ENCODE data around the gene CD63. TPM values are rescaled to one million over a fixed set of nuclear protein-coding genes. Genes with fewer than 3 reads are reported as not detected.

The CD63 gene
- total RNA-seq (1,000 to 10,000 TPM in 1 of 5 donors, 100 to 1,000 TPM in 3, 10 to 100 TPM in 1; 71.2 to 1,329 (median 399) TPM), polyA plus RNA-seq (100 to 1,000 TPM; 455 to 899 (median 803) TPM)
- long read RNA-seq, donor 1, transcript CD63-201 (8 exons, 1,070 nt) = major isoform, 140 of 246 reads
- long read RNA-seq, donor 1, transcript CD63-205 (3 exons, 499 nt) = minor isoform, 16 of 246 reads
- long read RNA-seq, donor 1, transcript CD63-206 (5 exons, 648 nt) = minor isoform, 15 of 246 reads
- long read RNA-seq, donor 1, transcript CD63-214 (7 exons, 949 nt) = minor isoform, 16 of 246 reads
- long read RNA-seq, donor 1, partial matches to known transcripts = 47 of 246 reads
- long read RNA-seq, donor 1, other reads (novel, unspliced or antisense) = 0 of 246 reads
- long read RNA-seq, donor 2, transcript CD63-206 (5 exons, 648 nt) = minor isoform, 13 of 358 reads
- long read RNA-seq, donor 2, transcript CD63-201 (8 exons, 1,070 nt) = major isoform, 237 of 358 reads
- long read RNA-seq, donor 2, transcript CD63-205 (3 exons, 499 nt) = minor isoform, 8 of 358 reads
- long read RNA-seq, donor 2, transcript CD63-214 (7 exons, 949 nt) = minor isoform, 26 of 358 reads
- long read RNA-seq, donor 2, partial matches to known transcripts = 62 of 358 reads
- long read RNA-seq, donor 2, other reads (novel, unspliced or antisense) = 0 of 358 reads
- long read RNA-seq, donor 3, transcript CD63-205 (3 exons, 499 nt) = minor isoform, 16 of 249 reads
- long read RNA-seq, donor 3, transcript CD63-214 (7 exons, 949 nt) = minor isoform, 28 of 249 reads
- long read RNA-seq, donor 3, transcript CD63-201 (8 exons, 1,070 nt) = major isoform, 139 of 249 reads
- long read RNA-seq, donor 3, transcript CD63-206 (5 exons, 648 nt) = minor isoform, 16 of 249 reads
- long read RNA-seq, donor 3, partial matches to known transcripts = 33 of 249 reads
- long read RNA-seq, donor 3, other reads (novel, unspliced or antisense) = 0 of 249 reads
- long read RNA-seq, donor 4, transcript CD63-201 (8 exons, 1,070 nt) = major isoform, 21 of 31 reads
- long read RNA-seq, donor 4, partial matches to known transcripts = 0 of 31 reads
- long read RNA-seq, donor 4, other reads (novel, unspliced or antisense) = 0 of 31 reads
- long read RNA-seq, donor 5, transcript CD63-216 (2 exons, 230 nt) = minor isoform, 19 of 313 reads
- long read RNA-seq, donor 5, transcript CD63-201 (8 exons, 1,070 nt) = major isoform, 209 of 313 reads
- long read RNA-seq, donor 5, transcript CD63-205 (3 exons, 499 nt) = minor isoform, 16 of 313 reads
- long read RNA-seq, donor 5, transcript CD63-214 (7 exons, 949 nt) = minor isoform, 26 of 313 reads
- long read RNA-seq, donor 5, partial matches to known transcripts = 25 of 313 reads
- long read RNA-seq, donor 5, other reads (novel, unspliced or antisense) = 0 of 313 reads
- long read RNA-seq, donor 6, transcript CD63-214 (7 exons, 949 nt) = minor isoform, 72 of 1,044 reads
- long read RNA-seq, donor 6, transcript CD63-201 (8 exons, 1,070 nt) = major isoform, 658 of 1,044 reads
- long read RNA-seq, donor 6, transcript CD63-206 (5 exons, 648 nt) = minor isoform, 40 of 1,044 reads
- long read RNA-seq, donor 6, transcript CD63-205 (3 exons, 499 nt) = minor isoform, 42 of 1,044 reads
- long read RNA-seq, donor 6, partial matches to known transcripts = 192 of 1,044 reads
- long read RNA-seq, donor 6, other reads (novel, unspliced or antisense) = 6 of 1,044 reads
- long read RNA-seq, donor 7, transcript CD63-216 (2 exons, 230 nt) = minor isoform, 28 of 429 reads
- long read RNA-seq, donor 7, transcript CD63-205 (3 exons, 499 nt) = minor isoform, 21 of 429 reads
- long read RNA-seq, donor 7, transcript CD63-214 (7 exons, 949 nt) = minor isoform, 23 of 429 reads
- long read RNA-seq, donor 7, transcript CD63-201 (8 exons, 1,070 nt) = major isoform, 293 of 429 reads
- long read RNA-seq, donor 7, partial matches to known transcripts = 43 of 429 reads
- long read RNA-seq, donor 7, other reads (novel, unspliced or antisense) = 0 of 429 reads
- long read RNA-seq, donor 8, transcript CD63-205 (3 exons, 499 nt) = minor isoform, 28 of 430 reads
- long read RNA-seq, donor 8, transcript CD63-206 (5 exons, 648 nt) = minor isoform, 26 of 430 reads
- long read RNA-seq, donor 8, transcript CD63-216 (2 exons, 230 nt) = minor isoform, 29 of 430 reads
- long read RNA-seq, donor 8, transcript CD63-201 (8 exons, 1,070 nt) = major isoform, 259 of 430 reads
- long read RNA-seq, donor 8, partial matches to known transcripts = 55 of 430 reads
- long read RNA-seq, donor 8, other reads (novel, unspliced or antisense) = 5 of 430 reads
- long read RNA-seq, donor 9, transcript CD63-205 (3 exons, 499 nt) = minor isoform, 44 of 449 reads
- long read RNA-seq, donor 9, transcript CD63-201 (8 exons, 1,070 nt) = major isoform, 239 of 449 reads
- long read RNA-seq, donor 9, transcript CD63-216 (2 exons, 230 nt) = minor isoform, 57 of 449 reads
- long read RNA-seq, donor 9, transcript CD63-206 (5 exons, 648 nt) = minor isoform, 27 of 449 reads
- long read RNA-seq, donor 9, partial matches to known transcripts = 51 of 449 reads
- long read RNA-seq, donor 9, other reads (novel, unspliced or antisense) = 0 of 449 reads
- long read RNA-seq, donor 10, transcript CD63-201 (8 exons, 1,070 nt) = major isoform, 97 of 147 reads
- long read RNA-seq, donor 10, transcript CD63-214 (7 exons, 949 nt) = minor isoform, 14 of 147 reads
- long read RNA-seq, donor 10, transcript CD63-216 (2 exons, 230 nt) = minor isoform, 9 of 147 reads
- long read RNA-seq, donor 10, partial matches to known transcripts = 21 of 147 reads
- long read RNA-seq, donor 10, other reads (novel, unspliced or antisense) = 0 of 147 reads

DNA sequence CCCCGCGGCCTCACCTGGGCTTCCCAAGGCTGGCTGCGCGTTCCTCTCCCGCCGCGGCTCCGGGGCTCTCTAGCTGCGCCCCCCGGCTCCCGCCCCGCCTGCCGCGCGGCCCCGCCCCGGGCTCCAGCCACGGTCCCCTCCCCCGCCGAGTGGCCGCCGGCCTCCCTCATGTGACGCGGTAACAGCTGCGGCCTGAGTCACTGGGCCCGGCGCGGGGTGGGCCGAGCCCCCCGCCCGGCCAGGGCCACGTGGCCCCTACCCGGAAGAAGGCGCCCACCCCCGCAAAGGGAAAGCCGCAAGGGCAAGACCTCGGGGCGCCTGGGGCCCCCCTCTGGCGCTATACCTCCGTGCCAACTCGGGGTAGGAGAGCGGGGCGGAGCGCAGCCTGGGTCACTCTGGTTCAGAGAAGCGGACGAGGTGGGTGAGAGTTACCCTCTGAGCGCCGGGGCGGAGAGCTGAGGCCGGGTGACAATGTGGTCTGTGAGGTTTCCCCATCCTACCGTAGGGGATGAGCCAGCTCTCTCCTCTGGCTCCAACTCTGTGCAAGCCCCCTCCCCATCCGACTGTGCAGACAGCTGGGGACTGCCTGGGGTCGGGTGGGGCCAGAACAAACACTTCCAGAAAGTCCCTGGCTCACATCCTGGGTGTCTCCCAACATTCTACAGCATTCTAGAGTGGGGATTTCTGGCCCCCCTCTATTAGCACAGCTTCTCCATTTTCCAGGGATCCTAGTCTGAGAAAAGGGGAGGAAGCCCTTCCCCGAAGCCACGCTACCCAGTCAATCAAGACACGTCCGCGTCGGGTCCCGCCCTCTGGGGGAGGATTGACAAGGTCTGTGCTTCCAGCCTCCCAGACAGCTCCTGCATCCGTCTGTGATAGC, at the start of gene CD63:
TSS of gene CD63 (minus strand) at position 71 of the 880 bp plus-strand sequence. CDS start 668 bp downstream, outside the sequence.
- 0 to 3% (median 1%) methylated on average over 10 to 61 of the region's 61 CpGs for WGBS, 5 donors
- no peak for TF ChIP-seq EP300 (IDR thresholded peaks at IDR 0.05)
- no peak for TF ChIP-seq CTCF (IDR thresholded peaks at IDR 0.05)
- TF ChIP-seq POLR2AphosphoS5 (IDR thresholded peaks at IDR 0.05) = peak; percentile 67 to 88 (median 83)
- TF ChIP-seq POLR2A (IDR thresholded peaks at IDR 0.05) = peak in 1 of 4 donors; percentile 2
- intact Hi-C loops (cut with DNase I; ENCODE audit: low total_unique reads) = no loop called here
- peak; percentile 91 to 96 for DNase-seq
- peak within 1 kb of the TSS; percentile 94 to 100 (median 99) for H3K27ac ChIP-seq
- H3K4me1 ChIP-seq = peaks cover 45 to 58% (median 52%) of the 10 kb centered on the region in 4 donors
- no peaks in the 10 kb centered on the region for H3K9me3 ChIP-seq
- peak within 1 kb of the TSS; percentile 75 to 96 (median 91) for H3K4me3 ChIP-seq
- peaks cover 29 to 32% (median 30%) of the 10 kb centered on the region in 4 donors for H3K36me3 ChIP-seq
- no peaks in the 10 kb centered on the region for H3K27me3 ChIP-seq

DNA sequence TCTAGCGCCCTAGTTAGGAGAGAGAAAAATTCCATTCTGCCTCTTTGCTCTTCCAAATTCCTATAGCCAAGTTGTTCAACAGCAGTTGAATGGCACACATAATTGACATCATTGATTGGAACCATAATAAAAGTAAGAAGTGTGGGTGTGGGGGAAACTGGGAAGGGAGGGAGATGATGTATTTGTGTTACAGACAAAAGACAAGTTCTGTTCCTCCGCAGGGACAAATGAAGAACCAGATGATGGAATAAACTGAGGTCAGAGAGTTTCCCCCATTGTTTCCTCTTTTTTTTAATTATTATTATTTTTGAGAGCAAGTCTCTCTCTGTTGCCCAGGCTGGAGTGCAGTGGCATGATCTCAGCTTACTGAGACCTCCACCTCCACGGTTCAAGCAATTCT, 49.0 kb upstream of the CD63 start:
- intact Hi-C loops (cut with DNase I; ENCODE audit: low total_unique reads) = loop anchor here (10.0 kb wide), 1 partner anchor 87 kb away; no protein-coding TSS in a partner anchor
- H3K4me1 ChIP-seq = peaks cover 0 to 4% (median 0%) of the 10 kb centered on the region in 4 donors
- TF ChIP-seq POLR2A (IDR thresholded peaks at IDR 0.05) (no peak), EP300 (IDR thresholded peaks at IDR 0.05) (no peak), CTCF (IDR thresholded peaks at IDR 0.05) (no peak)
- H3K27me3 ChIP-seq = no peaks in the 10 kb centered on the region
- peaks cover 21 to 93% (median 85%) of the 10 kb centered on the region in 4 donors for H3K36me3 ChIP-seq
- H3K27ac ChIP-seq = no peak overlapping the region
- DNase-seq = no peak
- H3K9me3 ChIP-seq = no peaks in the 10 kb centered on the region
- no peak overlapping the region for H3K4me3 ChIP-seq
- 93 to 99% (median 96%) methylated on average over 3 of the region's 3 CpGs for WGBS, 5 donors

All from stomach (tissue), 19 donors.